Activated T-cell treated with anti-CD3 and anti-CD28 coated beads, Interleukin-2, amount 50 U/mL, for 48 hours (primary cell): ENCODE measurements around the gene COX6B2.
A peak's percentile ranks its signal among the peaks of the same experiment; 100 is the strongest.

Experiments
- DNase-seq, 2 experiments: peaks; one replicate each; pipeline ENCODE4 v3.0.0-alpha.2; 2020

Gene COX6B2

DNA sequence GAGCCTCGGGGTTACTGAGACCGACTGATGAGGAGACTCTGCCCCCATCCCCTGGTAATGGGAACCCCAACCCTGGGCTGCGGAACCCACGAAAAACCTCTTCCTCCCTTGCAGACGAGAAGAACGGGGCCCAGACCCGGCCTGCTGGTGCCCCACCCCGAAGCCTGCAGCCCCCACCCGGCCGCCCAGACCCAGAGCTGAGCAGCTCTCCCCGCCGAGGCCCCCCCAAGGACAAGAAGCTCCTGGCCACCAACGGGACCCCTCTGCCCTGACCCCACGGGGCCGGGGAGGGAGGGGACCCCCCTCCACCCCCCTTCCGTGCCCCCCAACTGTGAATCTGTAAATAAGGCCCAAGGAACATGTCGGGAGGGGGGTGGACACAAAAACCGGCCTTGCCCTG lies 42.7 kb downstream of the COX6B2 start:
- DNase-seq, result no peak

- no peak for DNase-seq
Measured at GRCh38 chr19:55311397-55311796, 43.1 kb downstream of the COX6B2 start.

DNA sequence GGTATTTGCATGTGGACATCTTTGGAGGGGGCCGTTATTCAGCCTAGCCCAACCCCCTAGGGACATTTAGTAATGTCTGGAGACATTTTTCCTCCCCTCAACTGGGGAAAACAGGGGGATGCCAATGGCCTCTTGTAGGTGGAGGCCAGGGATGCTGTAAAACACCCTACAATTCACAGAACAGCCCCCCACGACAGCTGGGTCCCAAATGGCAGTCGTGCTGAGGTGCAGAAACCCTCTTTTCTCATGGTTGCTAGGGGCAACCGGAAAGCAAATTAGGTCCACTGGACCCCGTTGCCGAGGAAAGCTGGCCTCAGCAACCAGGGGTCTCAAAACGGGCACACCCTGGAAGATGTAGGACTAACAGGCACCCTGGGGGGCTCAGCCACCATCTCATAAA lies 44.0 kb downstream of the COX6B2 start:
- no peak for DNase-seq

DNA sequence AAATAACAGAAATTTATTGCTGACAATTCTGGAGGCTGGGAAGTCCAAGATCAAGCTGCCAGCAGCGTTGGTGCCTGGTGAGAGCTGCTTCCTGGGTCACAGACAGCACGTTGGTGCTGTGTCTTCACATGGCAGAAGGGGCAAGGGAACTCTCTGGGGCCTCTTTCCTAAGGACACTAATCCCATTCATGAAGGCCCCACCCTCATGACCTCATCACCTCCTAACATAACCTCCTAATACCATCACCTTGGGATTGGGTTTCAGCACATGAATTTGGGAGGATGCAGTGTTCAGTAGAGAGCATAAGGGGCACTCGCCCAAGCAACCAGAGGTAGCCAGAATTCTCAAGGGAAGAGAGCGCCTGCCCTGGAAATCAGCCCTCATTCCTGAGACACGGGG lies 45.1 kb downstream of the COX6B2 start:
- DNase-seq, result no peak

DNA sequence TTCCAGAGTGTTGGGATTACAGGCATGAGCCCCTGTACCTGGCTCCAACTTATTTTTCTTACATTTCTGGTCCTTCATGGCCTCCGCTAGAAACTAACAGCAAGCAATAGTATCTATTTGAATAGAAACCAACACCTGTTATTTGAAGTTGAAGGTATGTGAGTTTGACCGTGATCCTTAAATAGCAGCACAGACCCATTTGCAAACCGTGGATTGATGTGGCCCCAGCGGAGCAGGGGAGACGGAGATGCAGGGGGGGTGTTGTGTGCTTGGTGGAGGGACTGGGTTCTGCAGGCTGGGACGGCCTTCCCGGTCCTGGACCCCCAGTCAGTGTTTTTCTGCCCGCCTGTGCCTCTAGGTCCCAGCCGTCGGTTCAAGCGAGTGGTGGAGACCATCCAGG lies 46.2 kb downstream of the COX6B2 start:
- no peak for DNase-seq

DNA sequence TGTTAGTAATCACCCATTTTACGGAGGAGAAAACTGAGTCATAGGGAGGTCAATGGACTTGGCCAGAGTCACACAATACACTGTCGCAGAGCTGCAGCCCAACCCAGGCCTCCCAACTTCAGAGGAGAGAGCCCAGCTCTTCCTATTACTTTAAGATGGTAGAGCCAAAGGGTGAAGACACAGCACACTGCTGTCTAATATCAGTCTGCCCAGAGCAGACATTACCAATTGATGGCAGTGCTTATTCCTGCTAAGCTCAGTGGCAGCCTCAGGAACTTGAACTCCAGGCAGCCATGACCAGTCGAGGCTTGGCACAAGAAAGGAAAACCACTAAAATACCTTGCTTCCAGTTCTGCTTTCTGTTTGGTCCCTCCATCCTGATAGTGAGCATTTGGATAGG lies 47.8 kb downstream of the COX6B2 start:
- DNase-seq, result no peak

- no peak for DNase-seq
Measured at GRCh38 chr19:55305983-55306562, 48.4 kb downstream of the COX6B2 start.

GRCh38 chr19:55305491-55305890 lies 49.0 kb downstream of the COX6B2 start:
- DNase-seq, result peak; percentile 61 to 63

- DNase-seq, result no peak
Measured at GRCh38 chr19:55304980-55305379, 49.5 kb downstream of the COX6B2 start.

- peak; percentile 46 to 58 for DNase-seq
Measured at GRCh38 chr19:55304279-55304978, 50.1 kb downstream of the COX6B2 start.

- DNase-seq, result no peak
Measured at GRCh38 chr19:55303477-55303876, 51.0 kb downstream of the COX6B2 start.

DNA sequence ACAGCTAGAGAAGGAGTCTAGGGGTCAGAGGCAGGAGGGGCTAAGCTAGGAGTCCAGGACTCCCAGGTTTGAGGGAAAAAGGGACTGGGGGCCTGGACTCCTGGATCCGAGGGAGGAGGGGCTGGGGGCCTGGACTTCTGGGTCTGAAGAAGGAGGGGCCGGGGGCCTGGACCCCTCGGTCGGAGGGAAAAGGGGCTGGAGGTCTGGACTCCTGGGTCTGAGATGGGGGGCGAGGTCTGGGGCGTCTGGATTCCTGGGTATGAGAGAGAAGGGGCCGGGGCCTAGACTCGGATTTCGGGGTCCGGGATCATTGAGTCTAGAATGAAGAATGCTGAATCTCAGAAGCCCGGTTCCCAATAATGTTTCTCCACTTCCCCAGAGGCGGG lies 52.2 kb downstream of the COX6B2 start:
- DNase-seq, result no peak

GRCh38 chr19:55301459-55302317 lies 52.8 kb downstream of the COX6B2 start:
- peak; percentile 98 to 99 for DNase-seq

DNA sequence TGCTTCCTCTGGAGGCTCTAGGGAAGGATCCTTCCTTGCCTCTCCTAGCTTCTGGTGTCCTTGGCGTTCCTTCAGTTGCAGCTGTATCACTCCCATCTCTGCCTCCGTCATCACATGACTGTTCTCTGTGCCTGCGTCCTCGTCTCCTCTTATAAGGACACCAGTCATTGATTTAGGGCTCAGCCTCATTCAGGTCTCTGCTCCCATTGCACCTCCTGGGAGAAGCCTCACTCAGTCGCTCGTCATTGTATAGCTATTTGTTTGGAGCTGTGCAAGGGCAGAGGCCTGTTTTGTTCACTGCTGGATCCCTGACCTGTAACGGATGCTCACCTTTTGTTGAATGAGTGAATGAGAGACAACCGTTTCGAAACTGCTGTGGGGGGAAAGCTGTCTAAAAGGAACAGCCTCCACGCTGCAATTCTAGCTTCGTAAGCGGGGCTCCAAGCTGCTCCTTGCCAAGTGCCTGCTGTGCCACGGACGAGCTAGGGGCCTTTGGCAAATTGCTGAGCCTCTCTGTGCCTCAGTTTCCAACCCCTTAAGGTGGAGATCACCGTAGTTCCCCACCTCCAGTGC lies 53.5 kb downstream of the COX6B2 start:
- DNase-seq, result no peak

GRCh38 chr19:55299991-55300390 lies 54.5 kb downstream of the COX6B2 start:
- DNase-seq, result no peak
